Spleen (tissue), 11 donors: ENCODE results near the gene KCNMB4. TPM values are rescaled to one million over a fixed set of nuclear protein-coding genes. Genes with fewer than 3 reads are reported as not detected.
"Not testable (repeated sequence)": the region's sequence is repeated elsewhere in the genome, so short reads cannot be mapped to it uniquely, and the experiment has no call there.

Experiments
- DNase-seq: peaks from one replicate; pipeline ENCODE4 v3.0.0-alpha.2; 2020
- H3K27ac ChIP-seq, 8 donors: fragments of 200-600 bp; sonication (generic) in 7 of 8; 1 replicate in 4 of 8; 2 replicates in 4 of 8; pipeline versions ENCODE4 v1.5.0 to v1.8.0; 2016 to 2021; ENCODE audit warnings: inconsistent platforms in 4 of 8, mild to moderate bottlenecking in 4 of 8, moderate library complexity in 1 of 8
- H3K27me3 ChIP-seq, 7 donors: fragments of 200-600 bp; sonication (generic) in 6 of 7; replicated peaks in 1 of 7; 1 replicate in 4 of 7; 2 replicates in 3 of 7; pipeline versions ENCODE4 v1.5.0 to v1.8.0; 2016 to 2021; ENCODE audit warnings: inconsistent platforms in 3 of 7, mild to moderate bottlenecking in 1 of 7
- H3K36me3 ChIP-seq, 6 donors: fragments of 200-600 bp; sonication (generic) in 5 of 6; 1 replicate in 4 of 6; 2 replicates in 2 of 6; pipeline versions ENCODE4 v1.5.0 to v1.8.0; 2016 to 2021; ENCODE audit warnings: inconsistent platforms in 2 of 6
- H3K4me1 ChIP-seq, 6 donors: fragments of 200-600 bp; sonication (generic) in 5 of 6; 1 replicate in 3 of 6; 2 replicates in 3 of 6; pipeline versions ENCODE4 v1.5.0 to v1.8.0; 2016 to 2021; ENCODE audit warnings: inconsistent platforms in 3 of 6
- H3K4me3 ChIP-seq, 8 donors: fragments of 200-600 bp; sonication (generic) in 7 of 8; 1 replicate in 4 of 8; 2 replicates in 4 of 8; pipeline versions ENCODE4 v1.5.0 to v1.8.0; 2016 to 2021; ENCODE audit warnings: inconsistent platforms in 4 of 8, mild to moderate bottlenecking in 4 of 8, moderate library complexity in 2 of 8
- H3K9me3 ChIP-seq, 8 donors: fragments of 200-600 bp; sonication (generic) in 7 of 8; 1 replicate in 4 of 8; 2 replicates in 4 of 8; pipeline versions ENCODE4 v1.5.0 to v1.8.0; 2016 to 2021; ENCODE audit warnings: inconsistent platforms in 4 of 8
- CTCF ChIP-seq, 11 experiments: fragments of 200-600 bp in 7 of 11; fragments of 450-650 bp in 4 of 11; sonication (generic) in 4 of 11; IDR thresholded peaks in 8 of 11; conservative IDR thresholded peaks in 3 of 11; 1 replicate in 7 of 11; 2 replicates in 4 of 11; pipeline versions ENCODE4 v1.4.0 to v1.8.0; 2016 to 2021; ENCODE audit warnings: antibody characterized with exemption in 11 of 11, inconsistent platforms in 4 of 11, mild to moderate bottlenecking in 1 of 11
- POLR2A ChIP-seq, 3 donors: fragments of 450-650 bp; IDR thresholded peaks; one replicate each; pipeline ENCODE4 v1.5.1; 2017; ENCODE audit warnings: antibody characterized with exemption in 3 of 3, mild to moderate bottlenecking in 1 of 3
- POLR2AphosphoS5 ChIP-seq, 3 donors: sonication (generic); formaldehyde crosslinking; IDR thresholded peaks; one replicate each; pipeline ENCODE4 v1.5.1; 2017; ENCODE audit warnings: antibody characterized with exemption in 3 of 3
- WGBS, 5 donors: extraction: QIAGEN DNeasy Blood & Tissue Kit in 3 of 5; methylation state at CpG; one replicate each; pipeline versions ENCODE4 v1.1.5 to v1.1.7; 2013 to 2018; 5-methylcytosine and 5-hydroxymethylcytosine counted together
- intact Hi-C: fragments of 100-400 bp; cut with DNase I; formaldehyde crosslinking; loops from one replicate; pipeline ENCODE4 v1.15.0; 2023; ENCODE audit warnings: low total_unique reads
- polyA plus RNA-seq, 3 donors: library from polyadenylated mRNA; stranded (reverse); fragments of 200-250 nt; gene quantifications; one replicate each; pipeline ENCODE4 v1.2.1, GENCODE V29; 2013
- total RNA-seq, 7 donors: library from RNA; depleted of rRNA in 3 of 7; stranded (reverse); fragments of >200 nt in 3 of 7; fragmentation: NEBNext Ultra II Directional in 4 of 7; extraction: Animal tissue kit (Norgen Biotek cat#: 25700) in 4 of 7; gene quantifications; one replicate each; pipeline versions ENCODE4 v1.1.0 to v1.2.1, GENCODE V29; 2016 to 2021
- donor health status: healthy with polysubstance abuse.
- donor health status: DM: no; HTN: no; CAD: no; lungs with moderate emphysema.
- donor health status: DM: no; HTN: no; CAD: no.
- donor health status: Bipolar disorder and iron deficiency.
- donor health status: healthy.
- donor health status: DM: no; HTN: no; CAD: no.
- donor health status: DM: yes; HTN: yes; CAD: no.

KCNMB4 gene
- total and polyA plus RNA-seq, 10 donors, result 1.1 to 6.3 (median 2.4) TPM

- no peak overlapping the region for H3K27ac ChIP-seq
- DNase-seq, result no peak
- H3K27me3 ChIP-seq, result no peaks in the 10 kb centered on the region
- TF ChIP-seq POLR2A (IDR thresholded peaks at IDR 0.05) (no peak), POLR2AphosphoS5 (IDR thresholded peaks at IDR 0.05) (no peak), CTCF (IDR thresholded peaks at IDR 0.05 in 8 of 11, conservative IDR thresholded peaks at IDR 0.05 in 3 of 11) (no peak)
- WGBS, 5 donors, result 87 to 96% (median 92%) methylated on average over 4 of the region's 4 CpGs
- peaks cover 0 to 10% (median 0%) of the 10 kb centered on the region in 8 donors for H3K9me3 ChIP-seq
- H3K4me3 ChIP-seq, result no peak overlapping the region
- no peaks in the 10 kb centered on the region for H3K4me1 ChIP-seq
- intact Hi-C loops, result no loop called here
- no peaks in the 10 kb centered on the region for H3K36me3 ChIP-seq
Observed at GRCh38 chr12:70383484-70383883, 17.4 kb downstream of the KCNMB4 start.

- H3K36me3 ChIP-seq, result no peaks in the 10 kb centered on the region
- peaks cover 0 to 6% (median 0%) of the 10 kb centered on the region in 8 donors for H3K9me3 ChIP-seq
- no peaks in the 10 kb centered on the region for H3K4me1 ChIP-seq
- intact Hi-C loops, result no loop called here
- H3K27ac ChIP-seq, result no peak overlapping the region
- no peaks in the 10 kb centered on the region for H3K27me3 ChIP-seq
- DNase-seq, result no peak
- TF ChIP-seq CTCF (IDR thresholded peaks at IDR 0.05 in 8 of 11, conservative IDR thresholded peaks at IDR 0.05 in 3 of 11) (no peak), POLR2AphosphoS5 (IDR thresholded peaks at IDR 0.05) (no peak), POLR2A (IDR thresholded peaks at IDR 0.05) (no peak)
- H3K4me3 ChIP-seq, result no peak overlapping the region
- 86 to 94% (median 91%) methylated on average over 3 of the region's 3 CpGs for whole genome bisulfite sequencing, 5 donors
Observed at GRCh38 chr12:70383886-70384285, 17.8 kb downstream of the KCNMB4 start.

GRCh38 chr12:70386771-70387170 lies 20.7 kb downstream of the KCNMB4 start:
- WGBS, 5 donors, result 88 to 98% (median 89%) methylated on average over 1 of the region's 1 CpG
- H3K4me1 ChIP-seq, result no peaks in the 10 kb centered on the region
- H3K27me3 ChIP-seq, result no peaks in the 10 kb centered on the region
- no peak overlapping the region for H3K27ac ChIP-seq
- H3K4me3 ChIP-seq, result no peak overlapping the region
- no peaks in the 10 kb centered on the region for H3K36me3 ChIP-seq
- TF ChIP-seq POLR2A (IDR thresholded peaks at IDR 0.05), result no peak
- no peak for TF ChIP-seq CTCF (IDR thresholded peaks at IDR 0.05 in 8 of 11, conservative IDR thresholded peaks at IDR 0.05 in 3 of 11)
- no peak for TF ChIP-seq POLR2AphosphoS5 (IDR thresholded peaks at IDR 0.05)
- intact Hi-C loops, result no loop called here
- H3K9me3 ChIP-seq, result peaks cover 0 to 18% (median 3%) of the 10 kb centered on the region in 8 donors
- DNase-seq, result no peak

DNA sequence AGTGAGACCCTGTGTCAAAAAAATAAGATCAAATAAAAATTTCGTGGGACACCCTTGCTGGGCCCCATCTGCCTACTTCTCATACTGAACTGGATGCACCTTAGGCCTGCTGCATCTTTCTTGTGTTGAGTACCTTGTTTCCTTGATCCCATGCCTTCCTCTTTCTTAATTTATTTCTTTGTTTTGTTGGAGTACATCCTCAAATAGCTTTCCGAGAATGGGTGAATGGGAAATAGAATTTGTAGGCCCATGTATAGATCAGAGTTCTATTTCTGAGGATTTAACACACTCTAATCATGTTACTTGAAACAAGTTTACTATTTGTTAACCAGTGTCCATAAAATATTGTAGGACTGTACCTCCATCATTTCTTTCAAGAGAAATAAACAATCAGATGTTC lies 23.6 kb downstream of the KCNMB4 start:
- intact Hi-C loops, result no loop called here
- TF ChIP-seq POLR2A (IDR thresholded peaks at IDR 0.05) (no peak), POLR2AphosphoS5 (IDR thresholded peaks at IDR 0.05) (no peak), CTCF (IDR thresholded peaks at IDR 0.05 in 8 of 11, conservative IDR thresholded peaks at IDR 0.05 in 3 of 11) (no peak)
- no peaks in the 10 kb centered on the region for H3K27me3 ChIP-seq
- no peak overlapping the region for H3K4me3 ChIP-seq
- no peak overlapping the region for H3K27ac ChIP-seq
- WGBS, 5 donors, result 79 to 91% (median 82%) methylated on average over 2 of the region's 2 CpGs
- no peak for DNase-seq
- H3K4me1 ChIP-seq, result no peaks in the 10 kb centered on the region
- peaks cover 0 to 18% (median 3%) of the 10 kb centered on the region in 8 donors for H3K9me3 ChIP-seq
- no peaks in the 10 kb centered on the region for H3K36me3 ChIP-seq

DNA sequence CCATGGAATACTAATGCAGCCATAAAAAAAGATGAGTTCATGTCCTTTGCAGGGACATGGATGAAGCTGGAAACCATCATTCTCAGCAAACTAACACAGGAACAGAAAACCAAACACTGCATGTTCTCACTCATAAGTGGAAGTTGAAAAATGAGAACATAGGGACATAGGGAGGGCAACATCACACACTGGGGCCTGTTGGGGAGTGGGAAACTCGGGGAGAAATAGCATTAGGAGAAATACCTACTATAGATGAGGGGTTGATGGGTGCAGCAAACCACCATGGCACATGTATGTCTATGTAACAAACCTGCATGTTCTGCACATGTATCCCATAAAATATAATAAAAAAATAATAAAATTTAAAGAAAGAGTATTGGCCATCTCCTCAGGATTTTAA lies 26.5 kb downstream of the KCNMB4 start:
- H3K27me3 ChIP-seq, H3K27ac ChIP-seq, DNase-seq, H3K36me3 ChIP-seq, H3K4me3 ChIP-seq, intact Hi-C loops, H3K4me1 ChIP-seq: not testable (repeated sequence)
- H3K9me3 ChIP-seq, result peaks cover 0 to 18% (median 3%) of the 10 kb centered on the region in 8 donors
- 50 to 80% (median 60%) methylated on average over 1 of the region's 1 CpG for WGBS, 5 donors
